ENCODE measurements around the gene MAD1L1.

MAD1L1 gene

DNA sequence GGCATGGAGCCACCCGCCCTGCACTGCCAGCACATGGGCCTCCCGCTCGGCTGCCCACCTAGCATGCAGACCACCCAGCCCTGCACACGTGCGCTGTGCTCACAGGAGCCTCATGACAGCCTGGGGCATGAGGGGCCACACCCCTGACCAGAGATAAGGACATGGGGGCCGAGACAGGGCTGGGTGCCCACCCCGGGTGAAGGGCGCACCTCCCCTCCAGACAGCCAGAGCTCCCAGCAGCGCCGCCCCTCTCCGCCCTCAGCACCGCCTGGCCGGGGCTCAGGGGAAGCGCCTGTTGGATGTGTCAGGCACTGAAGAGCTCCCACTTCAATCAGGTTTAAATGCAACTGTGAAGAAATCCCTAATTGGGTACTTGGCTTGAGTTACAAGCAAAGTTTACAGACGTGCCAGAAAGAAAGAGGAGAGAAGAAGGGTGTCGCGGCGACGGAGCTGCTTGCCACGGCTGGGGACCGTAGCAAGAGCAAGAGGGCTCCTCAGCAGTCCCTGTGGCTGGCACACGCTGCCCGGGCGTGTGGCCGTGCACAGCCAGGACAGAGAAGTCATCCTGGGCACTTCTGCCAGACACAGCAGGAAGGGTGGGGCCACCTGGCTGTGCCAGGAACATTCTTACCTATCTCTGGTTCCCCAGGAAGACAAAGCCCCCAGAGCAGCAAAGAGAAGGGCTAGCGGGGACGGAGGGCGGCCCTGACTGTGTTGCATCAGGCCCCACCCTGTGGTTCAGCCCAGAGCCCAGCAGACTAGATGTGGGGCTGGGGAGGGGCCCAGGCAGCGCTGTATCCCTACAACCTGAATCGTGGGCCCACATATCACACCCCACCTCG, 315.3 kb downstream of the MAD1L1 start:
- Histone ChIP-seq H3K27me3 (ENCODE audit: control insufficient read depth in 1 of 2, insufficient read depth in 2 of 2, low read length in 2 of 2) (no peaks in the 10 kb centered on the region), H3K9ac (ENCODE audit: low read length) (no peak overlapping the region), H3K4me1 (ENCODE audit: insufficient read depth, low read length) (peaks cover 4% of the 10 kb centered on the region), H3K4me3 (ENCODE audit: low read depth in 1 of 2, low read length in 2 of 2) (no peak overlapping the region), H3K36me3 (ENCODE audit: insufficient read depth, low read length) (no peaks in the 10 kb centered on the region), H3K27ac (ENCODE audit: low read depth, low read length) (no peak overlapping the region), H3K9me3 (ENCODE audit: low read length) (no peaks in the 10 kb centered on the region)

DNA sequence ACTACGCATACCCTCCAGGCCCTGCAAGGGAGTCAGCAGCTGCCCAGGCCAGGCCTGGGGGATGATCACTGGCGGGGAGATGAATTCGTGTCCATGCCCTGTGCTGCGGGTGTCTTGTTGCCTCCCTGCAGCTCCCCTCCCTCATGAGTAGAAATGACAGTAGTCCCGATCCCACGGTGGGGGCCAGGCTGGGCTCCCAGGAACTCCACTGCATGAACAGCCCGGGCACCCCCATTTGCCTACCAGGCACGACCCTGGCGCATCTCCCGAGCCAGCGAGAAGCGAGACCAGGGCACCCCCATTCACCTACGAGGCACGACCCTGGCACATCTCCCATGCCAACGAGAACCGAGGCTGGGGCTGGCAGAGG, 316.2 kb downstream of the MAD1L1 start:
- no peak overlapping the region for H3K27ac ChIP-seq (ENCODE audit: low read depth, low read length)
- H3K27me3 ChIP-seq (ENCODE audit: control insufficient read depth in 1 of 2, insufficient read depth in 2 of 2, low read length in 2 of 2): no peaks in the 10 kb centered on the region
- peaks cover 4% of the 10 kb centered on the region for H3K4me1 ChIP-seq (ENCODE audit: insufficient read depth, low read length)
- no peaks in the 10 kb centered on the region for H3K9me3 ChIP-seq (ENCODE audit: low read length)
- H3K9ac ChIP-seq (ENCODE audit: low read length): no peak overlapping the region
- no peak overlapping the region for H3K4me3 ChIP-seq (ENCODE audit: low read depth in 1 of 2, low read length in 2 of 2)
- no peaks in the 10 kb centered on the region for H3K36me3 ChIP-seq (ENCODE audit: insufficient read depth, low read length)

DNA sequence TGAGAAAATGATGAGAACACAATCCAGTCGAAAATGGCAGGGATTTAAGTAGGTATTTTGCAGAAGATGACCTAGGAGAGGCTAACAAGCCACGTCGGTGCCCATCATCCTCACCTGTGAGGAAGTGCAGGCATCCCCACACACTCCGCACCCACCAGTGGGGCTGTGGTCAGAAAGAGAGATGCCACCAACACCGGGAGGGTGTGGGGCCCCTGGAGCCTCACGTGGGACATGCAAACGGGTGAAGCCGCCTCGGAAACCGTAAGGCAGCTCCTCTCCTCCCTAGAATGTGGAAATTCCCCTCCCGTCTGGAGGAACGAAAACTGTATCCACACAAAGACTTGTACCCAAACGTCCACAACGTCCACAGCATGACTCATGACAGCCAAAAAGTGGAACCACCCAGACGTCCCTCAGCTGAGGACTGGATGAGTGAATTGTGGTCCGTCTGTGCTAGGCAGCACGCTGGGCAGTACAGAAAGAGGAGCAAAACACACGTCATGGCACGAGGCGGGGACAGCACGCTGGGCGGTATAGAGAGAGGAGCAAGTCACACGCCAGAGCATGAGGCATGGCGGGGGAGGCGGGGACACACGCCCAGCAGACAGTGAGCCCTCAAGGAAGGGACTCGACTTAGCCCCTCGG, 316.7 kb downstream of the MAD1L1 start:
- H3K9me3 ChIP-seq (ENCODE audit: low read length): no peaks in the 10 kb centered on the region
- no peak overlapping the region for H3K9ac ChIP-seq (ENCODE audit: low read length)
- peaks cover 4% of the 10 kb centered on the region for H3K4me1 ChIP-seq (ENCODE audit: insufficient read depth, low read length)
- no peak overlapping the region for H3K27ac ChIP-seq (ENCODE audit: low read depth, low read length)
- no peaks in the 10 kb centered on the region for H3K36me3 ChIP-seq (ENCODE audit: insufficient read depth, low read length)
- no peak overlapping the region for H3K4me3 ChIP-seq (ENCODE audit: low read depth in 1 of 2, low read length in 2 of 2)
- H3K27me3 ChIP-seq (ENCODE audit: control insufficient read depth in 1 of 2, insufficient read depth in 2 of 2, low read length in 2 of 2): no peaks in the 10 kb centered on the region

DNA sequence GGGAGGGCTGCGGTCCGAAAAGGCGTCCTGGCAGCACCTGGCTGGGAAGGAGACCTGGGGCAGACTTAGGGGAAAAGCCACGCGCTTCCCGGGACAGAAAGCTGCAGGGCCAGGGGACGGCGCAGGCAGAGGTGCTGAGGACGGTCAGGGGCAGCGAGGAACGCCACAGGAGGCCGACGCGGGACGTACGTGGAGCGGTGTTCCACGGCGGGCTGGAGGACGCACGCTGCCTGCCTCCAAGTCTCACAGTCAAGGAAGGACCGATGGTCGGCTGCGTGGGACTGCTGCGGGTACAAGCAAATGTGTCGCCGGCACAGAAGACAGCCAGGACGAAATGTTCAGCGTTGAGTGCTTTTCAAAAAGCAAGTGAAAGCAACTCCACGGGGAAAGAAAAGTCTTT, 317.4 kb downstream of the MAD1L1 start:
- Histone ChIP-seq H3K9me3 (ENCODE audit: low read length) (no peaks in the 10 kb centered on the region), H3K4me1 (ENCODE audit: insufficient read depth, low read length) (peaks cover 4% of the 10 kb centered on the region), H3K36me3 (ENCODE audit: insufficient read depth, low read length) (no peaks in the 10 kb centered on the region), H3K4me3 (ENCODE audit: low read depth in 1 of 2, low read length in 2 of 2) (no peak overlapping the region), H3K27me3 (ENCODE audit: control insufficient read depth in 1 of 2, insufficient read depth in 2 of 2, low read length in 2 of 2) (no peaks in the 10 kb centered on the region), H3K9ac (ENCODE audit: low read length) (no peak overlapping the region), H3K27ac (ENCODE audit: low read depth, low read length) (no peak overlapping the region)

DNA sequence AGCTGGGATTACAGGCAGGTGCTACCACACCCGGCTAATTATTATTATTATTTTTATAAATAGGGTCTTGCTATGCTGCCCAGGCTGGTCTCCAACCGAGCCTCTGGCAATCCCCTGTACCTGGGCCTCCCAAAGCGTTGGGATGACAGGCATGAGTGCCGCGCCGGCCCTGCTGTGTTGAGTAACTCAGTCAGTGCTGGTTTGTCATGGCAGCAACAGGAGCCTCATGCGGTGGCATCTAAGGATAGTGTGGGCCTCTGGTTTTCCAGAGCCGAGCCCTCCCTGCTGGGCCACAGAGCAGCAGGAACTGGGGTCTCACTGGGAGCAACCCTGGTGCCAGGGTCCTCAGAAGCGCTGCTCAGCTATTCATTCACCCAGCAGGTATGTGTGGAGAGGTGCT, 318.0 kb downstream of the MAD1L1 start:
- Histone ChIP-seq H3K36me3 (ENCODE audit: insufficient read depth, low read length) (no peaks in the 10 kb centered on the region), H3K9ac (ENCODE audit: low read length) (no peak overlapping the region), H3K9me3 (ENCODE audit: low read length) (no peaks in the 10 kb centered on the region), H3K4me1 (ENCODE audit: insufficient read depth, low read length) (peaks cover 4% of the 10 kb centered on the region), H3K27me3 (ENCODE audit: control insufficient read depth in 1 of 2, insufficient read depth in 2 of 2, low read length in 2 of 2) (no peaks in the 10 kb centered on the region), H3K4me3 (ENCODE audit: low read depth in 1 of 2, low read length in 2 of 2) (no peak overlapping the region), H3K27ac (ENCODE audit: low read depth, low read length) (no peak overlapping the region)

DNA sequence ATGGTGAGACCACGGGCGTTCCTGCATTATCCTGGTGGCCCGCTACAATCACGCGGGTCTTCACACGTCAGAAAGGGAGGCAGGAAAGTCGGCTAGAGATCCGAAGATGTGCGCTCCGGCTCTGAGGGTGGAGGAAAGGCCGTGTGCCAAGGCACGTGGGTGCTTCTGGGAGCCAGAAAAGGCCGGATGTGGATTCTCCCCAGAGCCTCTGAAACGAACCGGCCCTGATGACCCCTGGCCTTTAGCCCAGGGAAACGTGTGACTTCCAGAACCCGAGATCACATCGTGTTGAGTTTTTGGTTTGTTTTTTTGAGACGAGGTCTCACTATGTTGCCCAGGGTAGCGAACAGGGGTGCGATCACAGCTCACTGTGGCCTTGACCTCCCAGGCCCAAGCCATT, 318.4 kb downstream of the MAD1L1 start:
- Histone ChIP-seq H3K4me3 (ENCODE audit: low read depth in 1 of 2, low read length in 2 of 2) (no peak overlapping the region), H3K27me3 (ENCODE audit: control insufficient read depth in 1 of 2, insufficient read depth in 2 of 2, low read length in 2 of 2) (no peaks in the 10 kb centered on the region), H3K27ac (ENCODE audit: low read depth, low read length) (no peak overlapping the region), H3K9ac (ENCODE audit: low read length) (no peak overlapping the region), H3K36me3 (ENCODE audit: insufficient read depth, low read length) (no peaks in the 10 kb centered on the region), H3K4me1 (ENCODE audit: insufficient read depth, low read length) (peaks cover 4% of the 10 kb centered on the region), H3K9me3 (ENCODE audit: low read length) (no peaks in the 10 kb centered on the region)

DNA sequence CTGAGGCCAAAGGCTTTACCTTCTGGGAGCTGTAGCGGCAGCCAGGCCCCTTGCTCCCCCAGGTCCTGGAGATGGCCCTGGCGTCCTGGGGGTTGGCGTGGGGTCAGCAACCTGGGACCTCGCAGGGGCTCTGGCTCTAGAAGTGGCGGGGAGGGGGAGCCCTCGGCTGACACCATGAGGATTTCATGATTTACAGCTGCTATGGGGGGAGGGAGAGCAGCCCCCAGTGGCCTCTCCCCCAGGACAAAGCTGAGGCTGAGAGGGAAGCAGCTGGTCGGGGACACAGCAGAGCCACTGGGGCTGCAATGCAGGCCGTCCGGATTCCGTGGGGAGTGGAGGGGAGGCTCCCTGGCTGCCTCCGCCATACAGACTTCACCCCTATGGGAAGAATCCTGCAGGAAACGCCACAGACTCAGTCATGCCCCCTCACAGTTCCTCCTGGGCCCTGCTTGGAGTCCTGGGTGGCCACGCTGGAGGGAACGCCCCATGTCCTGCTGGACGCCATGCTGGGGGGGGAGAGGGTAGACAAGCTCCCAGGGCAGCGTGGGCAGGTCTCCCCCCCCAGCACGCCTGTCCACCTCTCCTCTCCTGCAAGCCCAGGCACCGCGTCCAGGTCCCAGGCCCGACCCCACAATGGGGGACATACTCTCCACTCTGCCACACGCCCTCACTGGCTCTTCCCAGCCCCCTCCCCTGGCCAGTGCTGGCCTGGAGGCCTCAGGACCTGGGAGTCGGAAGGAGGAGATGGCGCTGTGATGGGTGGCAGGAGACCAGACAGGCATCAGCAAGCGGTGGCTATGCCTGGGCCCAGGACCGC, 319.1 kb downstream of the MAD1L1 start:
- Histone ChIP-seq H3K4me3 (ENCODE audit: low read depth in 1 of 2, low read length in 2 of 2) (no peak overlapping the region), H3K9me3 (ENCODE audit: low read length) (no peaks in the 10 kb centered on the region), H3K27me3 (ENCODE audit: control insufficient read depth in 1 of 2, insufficient read depth in 2 of 2, low read length in 2 of 2) (no peaks in the 10 kb centered on the region), H3K36me3 (ENCODE audit: insufficient read depth, low read length) (no peaks in the 10 kb centered on the region), H3K4me1 (ENCODE audit: insufficient read depth, low read length) (peaks cover 4% of the 10 kb centered on the region), H3K27ac (ENCODE audit: low read depth, low read length) (no peak overlapping the region), H3K9ac (ENCODE audit: low read length) (no peak overlapping the region)

DNA sequence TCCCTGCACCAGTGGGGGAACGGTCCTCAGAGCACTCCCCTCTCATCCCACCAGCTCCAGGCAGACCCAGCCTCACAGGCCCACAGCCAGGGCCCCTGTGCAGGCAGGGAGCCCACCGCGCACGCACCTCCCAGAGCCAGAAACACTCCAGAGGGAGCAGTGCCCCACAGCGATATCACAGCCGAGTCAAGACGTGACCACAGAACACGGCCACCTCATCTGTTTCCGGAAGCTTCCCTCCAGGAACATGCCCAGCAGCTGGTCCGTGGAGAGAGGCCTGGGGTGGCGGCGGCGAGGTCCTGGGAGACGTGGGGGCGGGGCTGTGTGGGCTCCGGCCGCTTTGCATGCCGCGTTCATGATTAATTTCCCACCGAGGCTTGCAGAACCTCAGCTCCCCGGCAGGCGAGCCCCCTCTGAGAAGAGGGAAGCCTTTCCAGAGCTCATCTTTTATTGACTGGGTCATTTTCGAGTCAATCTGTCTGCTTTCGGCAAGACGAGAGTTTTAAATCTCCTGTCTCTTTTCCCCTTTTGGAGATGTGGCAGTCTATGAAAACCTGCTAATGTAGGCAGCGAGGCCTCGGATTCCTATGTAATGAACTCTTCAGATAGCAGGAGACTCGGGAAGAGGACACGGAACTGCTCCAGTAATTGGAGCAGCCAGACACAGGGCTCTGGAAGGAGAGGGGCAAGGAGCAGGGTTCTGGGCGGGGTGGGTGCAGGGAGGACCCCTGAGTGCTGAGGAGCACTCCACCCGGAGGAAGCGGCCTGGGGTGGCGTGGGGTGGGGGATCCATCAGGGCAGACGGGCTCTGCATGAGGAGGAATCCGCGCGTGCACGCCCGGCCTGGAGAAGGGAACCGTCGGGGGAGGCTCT, 319.9 kb downstream of the MAD1L1 start:
- no peaks in the 10 kb centered on the region for H3K9me3 ChIP-seq (ENCODE audit: low read length)
- H3K4me3 ChIP-seq (ENCODE audit: low read depth in 1 of 2, low read length in 2 of 2): no peak overlapping the region
- no peaks in the 10 kb centered on the region for H3K27me3 ChIP-seq (ENCODE audit: control insufficient read depth in 1 of 2, insufficient read depth in 2 of 2, low read length in 2 of 2)
- no peaks in the 10 kb centered on the region for H3K36me3 ChIP-seq (ENCODE audit: insufficient read depth, low read length)
- H3K4me1 ChIP-seq (ENCODE audit: insufficient read depth, low read length): peaks cover 4% of the 10 kb centered on the region
- no peak overlapping the region for H3K9ac ChIP-seq (ENCODE audit: low read length)
- H3K27ac ChIP-seq (ENCODE audit: low read depth, low read length): no peak overlapping the region

DNA sequence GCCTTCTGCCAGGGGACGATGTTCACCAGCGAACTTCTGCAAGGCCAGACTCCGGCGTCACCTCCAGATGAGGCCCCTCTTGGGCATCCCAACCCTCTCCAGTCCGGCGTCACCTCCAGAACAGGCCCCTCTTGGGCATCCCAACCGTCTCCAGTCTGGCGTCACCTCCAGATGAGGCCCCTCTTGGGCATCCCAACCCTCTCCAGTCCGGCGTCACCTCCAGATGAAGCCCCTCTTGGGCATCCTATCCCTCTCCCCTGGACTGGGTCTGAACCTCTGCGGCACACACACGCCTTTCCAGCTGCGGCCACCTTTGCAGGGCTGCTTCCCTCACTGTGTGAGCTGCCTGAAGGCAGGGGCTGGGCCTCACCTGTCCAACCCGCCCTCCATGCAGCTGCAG, 321.2 kb downstream of the MAD1L1 start:
- H3K27ac ChIP-seq (ENCODE audit: low read depth, low read length): no peak overlapping the region
- H3K36me3 ChIP-seq (ENCODE audit: insufficient read depth, low read length): no peaks in the 10 kb centered on the region
- peaks cover 4% of the 10 kb centered on the region for H3K4me1 ChIP-seq (ENCODE audit: insufficient read depth, low read length)
- H3K27me3 ChIP-seq (ENCODE audit: control insufficient read depth in 1 of 2, insufficient read depth in 2 of 2, low read length in 2 of 2): no peaks in the 10 kb centered on the region
- no peak overlapping the region for H3K9ac ChIP-seq (ENCODE audit: low read length)
- no peak overlapping the region for H3K4me3 ChIP-seq (ENCODE audit: low read depth in 1 of 2, low read length in 2 of 2)
- H3K9me3 ChIP-seq (ENCODE audit: low read length): no peaks in the 10 kb centered on the region

DNA sequence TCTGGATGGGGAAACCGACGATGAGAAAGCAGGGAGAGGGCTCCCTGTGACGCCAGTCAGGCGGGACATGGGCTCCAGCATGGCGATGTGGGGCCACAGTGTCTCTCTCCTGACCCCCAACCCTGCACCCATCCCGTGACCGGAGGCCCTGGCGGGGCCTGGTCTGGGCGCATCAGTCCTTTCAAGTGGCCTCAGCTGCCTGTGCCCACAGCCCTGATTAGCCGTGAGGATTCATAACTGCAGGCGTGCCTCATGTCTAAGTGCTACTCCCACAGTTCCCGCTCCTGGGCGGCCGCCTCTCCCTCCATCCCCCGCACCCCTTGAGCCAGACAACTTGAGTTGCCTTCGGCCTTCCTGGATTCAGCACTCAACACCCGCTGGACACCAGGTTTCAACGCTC, 321.9 kb downstream of the MAD1L1 start:
- no peak overlapping the region for H3K4me3 ChIP-seq (ENCODE audit: low read depth in 1 of 2, low read length in 2 of 2)
- no peak overlapping the region for H3K9ac ChIP-seq (ENCODE audit: low read length)
- peaks cover 4% of the 10 kb centered on the region for H3K4me1 ChIP-seq (ENCODE audit: insufficient read depth, low read length)
- no peaks in the 10 kb centered on the region for H3K27me3 ChIP-seq (ENCODE audit: control insufficient read depth in 1 of 2, insufficient read depth in 2 of 2, low read length in 2 of 2)
- H3K9me3 ChIP-seq (ENCODE audit: low read length): no peaks in the 10 kb centered on the region
- no peaks in the 10 kb centered on the region for H3K36me3 ChIP-seq (ENCODE audit: insufficient read depth, low read length)
- H3K27ac ChIP-seq (ENCODE audit: low read depth, low read length): no peak overlapping the region
